PC-3 (cell line): ENCODE data around the gene SH3TC1. TPM values are rescaled to one million over a fixed set of nuclear protein-coding genes. Genes with fewer than 3 reads are reported as not detected.

Source experiments
- ATAC-seq: fragments of 200-7000 bp; cut with Tn5 transposase; 2 replicates; pipeline ENCODE4 v1.9.1; 2020; ENCODE audit warnings: mild to moderate bottlenecking, moderate library complexity
- BruUV-seq: library from RNA; stranded (reverse); fragments of 400-500 nt; replicated peaks from 2 replicates; lab custom pipeline; 2021; lab: Mats Ljungman, UMichigan
- CTCF ChIA-PET: fragments of 300-600 bp; sonication (Branson Sonifier 250); formaldehyde crosslinking; loops from one replicate; lab custom pipeline; 2022; ENCODE audit warnings: antibody characterized with exemption; lab: Charles Lee
- POLR2A ChIA-PET: fragments of 300-600 bp; sonication (Branson Sonifier 250); formaldehyde crosslinking; loops from one replicate; lab custom pipeline; 2022; ENCODE audit warnings: antibody characterized with exemption; ENCODE audit not compliant: unreplicated experiment; lab: Charles Lee
- DNase-seq: peaks from one replicate; pipeline ENCODE4 v3.0.0-alpha.2; 2015
- H2AFZ ChIP-seq: fragments of 300-600 bp; sonication (generic); 2 replicates; pipeline ENCODE4 v1.6.0; 2016; ENCODE audit warnings: antibody characterized with exemption, low read length
- H3F3A ChIP-seq: fragments of 300-600 bp; sonication (generic); one replicate; pipeline ENCODE4 v1.6.0; 2017; ENCODE audit warnings: antibody characterized with exemption, low read length, control low read depth, mild to moderate bottlenecking; ENCODE audit not compliant: unreplicated experiment
- H3K27ac ChIP-seq: fragments of 300-600 bp; sonication (generic); 2 replicates; pipeline ENCODE4 v1.5.1; 2016; ENCODE audit warnings: mild to moderate bottlenecking, low read length
- H3K27me3 ChIP-seq: fragments of 300-600 bp; sonication (generic); 2 replicates; pipeline ENCODE4 v1.6.1; 2016; ENCODE audit warnings: low read length, mixed read lengths
- H3K36me3 ChIP-seq: fragments of 300-600 bp; sonication (generic); 2 replicates; pipeline ENCODE4 v1.6.1; 2016; ENCODE audit warnings: low read depth, mixed run types, low read length, mixed read lengths
- H3K4me1 ChIP-seq: fragments of 300-600 bp; sonication (generic); 2 replicates; pipeline ENCODE4 v1.5.1; 2016; ENCODE audit warnings: low read length; ENCODE audit not compliant: insufficient read depth
- H3K4me2 ChIP-seq: fragments of 300-600 bp; sonication (generic); 2 replicates; pipeline ENCODE4 v1.6.0; 2016; ENCODE audit warnings: low read length
- H3K4me3 ChIP-seq: fragments of 300-600 bp; sonication (generic); 2 replicates; pipeline ENCODE4 v1.5.1; 2016; ENCODE audit warnings: mild to moderate bottlenecking, low read length, mixed read lengths
- H3K79me2 ChIP-seq: fragments of 300-600 bp; sonication (generic); 2 replicates; pipeline ENCODE4 v1.6.1; 2017; ENCODE audit warnings: low read length, mixed read lengths
- H3K9ac ChIP-seq: fragments of 300-600 bp; sonication (generic); 2 replicates; pipeline ENCODE4 v1.6.0; 2016; ENCODE audit warnings: mild to moderate bottlenecking, low read length
- H3K9me2 ChIP-seq: fragments of 300-600 bp; sonication (generic); replicated peaks from 2 replicates; pipeline ENCODE4 v1.6.1; 2016; ENCODE audit warnings: mixed run types, low read length, mixed read lengths
- H3K9me3 ChIP-seq: fragments of 300-600 bp; sonication (generic); 2 replicates; pipeline ENCODE4 v1.6.1; 2016; ENCODE audit warnings: low read length, mixed read lengths
- H4K20me1 ChIP-seq: fragments of 300-600 bp; sonication (generic); 2 replicates; pipeline ENCODE4 v1.6.1; 2016; ENCODE audit warnings: low read length, mixed read lengths
- EZH2 ChIP-seq: fragments of 300-600 bp; sonication (generic); IDR thresholded peaks from one replicate; pipeline ENCODE4 v1.6.1; 2017; ENCODE audit warnings: antibody characterized with exemption, mild to moderate bottlenecking, low read length; ENCODE audit not compliant: unreplicated experiment
- EZH2phosphoT487 ChIP-seq: fragments of 300-600 bp; sonication (generic); IDR thresholded peaks from 2 replicates; pipeline ENCODE4 v1.6.1; 2018; ENCODE audit warnings: mild to moderate bottlenecking, antibody characterized with exemption, low read length, borderline replicate concordance
- intact Hi-C: fragments of 100-400 bp; cut with micrococcal nuclease; formaldehyde crosslinking; loops from 2 replicates; pipeline ENCODE4 v1.9.0; 2023
- total RNA-seq: library from RNA; depleted of rRNA; stranded (reverse); fragments of >200 nt; gene quantifications from 2 replicates; pipeline ENCODE4 v1.2.3, GENCODE V29; 2014
- TF ChIP-seq, protein P1 (sequence below): fragments of 300-600 bp; sonication (generic); conservative IDR thresholded peaks from 2 replicates; pipeline ENCODE4 v1.5.1; 2017; ENCODE audit warnings: antibody characterized with exemption, low read depth, mild to moderate bottlenecking, low read length

The SH3TC1 gene
- total RNA-seq, 1 experiment from 2014 or later = 23.1 TPM

DNA sequence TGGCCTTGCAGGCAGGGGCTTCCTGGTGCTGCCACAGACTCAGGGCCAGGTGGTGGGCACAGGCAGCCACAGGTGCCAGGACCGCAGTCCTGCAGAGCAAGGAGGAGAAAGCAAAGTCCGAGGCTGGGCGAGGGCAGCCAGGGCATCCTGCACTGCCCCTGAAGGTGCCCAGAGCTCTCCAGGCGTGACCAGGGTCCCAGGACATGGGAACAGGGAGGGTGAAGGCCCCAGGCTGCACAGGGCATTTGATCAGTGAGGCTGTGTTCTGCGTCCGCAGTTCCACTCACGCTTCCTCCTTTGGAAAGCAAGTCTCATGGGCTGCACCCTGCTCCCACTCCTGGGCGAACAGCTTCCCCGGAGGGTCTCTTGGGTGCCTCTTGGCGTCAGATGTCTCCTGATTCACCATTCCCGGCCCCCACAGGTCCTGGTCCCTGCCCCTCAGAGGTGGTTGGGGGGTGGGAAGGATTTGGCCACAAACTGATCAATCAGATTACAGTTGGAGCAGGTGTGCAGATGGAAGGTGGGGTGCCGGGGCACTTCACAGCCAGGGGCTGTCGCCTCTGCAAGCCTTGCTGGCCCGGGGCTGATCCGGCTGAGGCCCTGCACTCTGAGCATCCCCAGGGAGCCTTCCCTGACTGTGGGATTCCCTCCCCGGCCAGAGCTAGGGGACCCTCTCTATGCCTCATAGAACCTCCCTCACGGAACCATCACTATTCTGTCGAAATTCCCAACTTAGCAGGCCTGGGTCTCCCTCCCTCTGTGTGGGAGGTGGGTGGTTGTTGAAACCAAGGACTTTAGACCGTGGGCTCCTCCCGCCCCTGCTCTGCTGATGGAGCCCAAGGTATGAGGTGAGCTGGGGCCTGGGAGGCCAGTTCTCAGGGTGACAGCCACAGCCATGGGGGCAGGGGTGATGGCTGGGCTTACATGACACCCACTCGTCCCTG, 3.3 kb downstream of the SH3TC1 start:
- TF ChIP-seq, protein P1, sequence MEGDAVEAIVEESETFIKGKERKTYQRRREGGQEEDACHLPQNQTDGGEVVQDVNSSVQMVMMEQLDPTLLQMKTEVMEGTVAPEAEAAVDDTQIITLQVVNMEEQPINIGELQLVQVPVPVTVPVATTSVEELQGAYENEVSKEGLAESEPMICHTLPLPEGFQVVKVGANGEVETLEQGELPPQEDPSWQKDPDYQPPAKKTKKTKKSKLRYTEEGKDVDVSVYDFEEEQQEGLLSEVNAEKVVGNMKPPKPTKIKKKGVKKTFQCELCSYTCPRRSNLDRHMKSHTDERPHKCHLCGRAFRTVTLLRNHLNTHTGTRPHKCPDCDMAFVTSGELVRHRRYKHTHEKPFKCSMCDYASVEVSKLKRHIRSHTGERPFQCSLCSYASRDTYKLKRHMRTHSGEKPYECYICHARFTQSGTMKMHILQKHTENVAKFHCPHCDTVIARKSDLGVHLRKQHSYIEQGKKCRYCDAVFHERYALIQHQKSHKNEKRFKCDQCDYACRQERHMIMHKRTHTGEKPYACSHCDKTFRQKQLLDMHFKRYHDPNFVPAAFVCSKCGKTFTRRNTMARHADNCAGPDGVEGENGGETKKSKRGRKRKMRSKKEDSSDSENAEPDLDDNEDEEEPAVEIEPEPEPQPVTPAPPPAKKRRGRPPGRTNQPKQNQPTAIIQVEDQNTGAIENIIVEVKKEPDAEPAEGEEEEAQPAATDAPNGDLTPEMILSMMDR = no peak
- TF ChIP-seq EZH2 = no peak
- no peak for TF ChIP-seq EZH2phosphoT487
- DNase-seq (no peak), ATAC-seq (no peak)
- Histone ChIP-seq H3K36me3 (no peaks in the 10 kb centered on the region), H3K27me3 (no peaks in the 10 kb centered on the region), H3K9me3 (no peaks in the 10 kb centered on the region), H3F3A (no peaks in the 10 kb centered on the region), H2AFZ (no peak overlapping the region), H3K9ac (no peak overlapping the region), H4K20me1 (no peaks in the 10 kb centered on the region), H3K79me2 (peaks cover 16% of the 10 kb centered on the region), H3K4me3 (no peak overlapping the region), H3K4me2 (no peak overlapping the region), H3K4me1 (peaks cover 13% of the 10 kb centered on the region), H3K27ac (no peak overlapping the region), H3K9me2 (no peaks in the 10 kb centered on the region)
- ChIA-PET CTCF (no interaction called here), POLR2A (no interaction called here)
- no TSS peak for BruUV-seq
- intact Hi-C loops = no loop called here

GRCh38 chr4:8203052-8203401, 3.9 kb downstream of the SH3TC1 start:
- CTCF ChIA-PET = no interaction called here
- Histone ChIP-seq H4K20me1 (no peaks in the 10 kb centered on the region), H3K4me2 (no peak overlapping the region), H2AFZ (no peak overlapping the region), H3K9ac (no peak overlapping the region), H3K79me2 (peaks cover 16% of the 10 kb centered on the region), H3K36me3 (no peaks in the 10 kb centered on the region), H3K9me2 (no peaks in the 10 kb centered on the region), H3K27ac (no peak overlapping the region), H3K4me1 (peaks cover 13% of the 10 kb centered on the region), H3K9me3 (no peaks in the 10 kb centered on the region), H3K27me3 (no peaks in the 10 kb centered on the region), H3K4me3 (no peak overlapping the region), H3F3A (no peaks in the 10 kb centered on the region)
- TF ChIP-seq EZH2 (no peak), EZH2phosphoT487 (no peak)
- TF ChIP-seq, protein P1 = no peak
- DNase-seq = no peak
- ATAC-seq = no peak
- POLR2A ChIA-PET = no interaction called here
- no TSS peak for BruUV-seq
- intact Hi-C loops = no loop called here

GRCh38 chr4:8203817-8204216, 4.7 kb downstream of the SH3TC1 start:
- Histone ChIP-seq H3K9me3 (no peaks in the 10 kb centered on the region), H3K9ac (no peak overlapping the region), H3F3A (no peaks in the 10 kb centered on the region), H4K20me1 (no peaks in the 10 kb centered on the region), H3K4me1 (peaks cover 6% of the 10 kb centered on the region), H3K27me3 (no peaks in the 10 kb centered on the region), H3K27ac (no peak overlapping the region), H3K4me2 (no peak overlapping the region), H3K36me3 (no peaks in the 10 kb centered on the region), H3K79me2 (peaks cover 16% of the 10 kb centered on the region), H3K9me2 (no peaks in the 10 kb centered on the region), H3K4me3 (no peak overlapping the region), H2AFZ (no peak overlapping the region)
- ATAC-seq = no peak
- ChIA-PET CTCF (no interaction called here), POLR2A (no interaction called here)
- BruUV-seq = no TSS peak
- DNase-seq = no peak
- intact Hi-C loops = no loop called here
- no peak for TF ChIP-seq EZH2
- TF ChIP-seq, protein P1 = no peak
- TF ChIP-seq EZH2phosphoT487 = no peak
